ENCODE data around the gene CTXND2. TPM values are rescaled to one million over a fixed set of nuclear protein-coding genes. Genes with fewer than 3 reads are reported as not detected.

The CTXND2 gene
- total RNA-seq, 1 donor from 2014 or later = not detected

- Mint-ChIP-seq H3K36me3 (ENCODE audit: unreplicated experiment) (peaks cover 6% of the 10 kb centered on the region), H3K4me1 (ENCODE audit: unreplicated experiment) (peaks cover 11% of the 10 kb centered on the region), H3K4me3 (ENCODE audit: unreplicated experiment) (no peak overlapping the region), H3K27me3 (ENCODE audit: unreplicated experiment) (no peaks in the 10 kb centered on the region), H3K27ac (ENCODE audit: unreplicated experiment) (peak overlapping the region; percentile 10), H3K9me3 (ENCODE audit: unreplicated experiment) (no peaks in the 10 kb centered on the region)
- TF ChIP-seq CTCF (IDR thresholded peaks at IDR 0.05) = no peak
- DNase-seq (ENCODE audit: extremely low spot score, unreplicated experiment) = no peak
Observed at GRCh38 chr1:150869683-150870082, 17.3 kb upstream of the CTXND2 start.

GRCh38 chr1:150872572-150872971 lies 14.4 kb upstream of the CTXND2 start:
- no peak for DNase-seq (ENCODE audit: extremely low spot score, unreplicated experiment)
- H3K4me1 Mint-ChIP-seq (ENCODE audit: unreplicated experiment) = peaks cover 19% of the 10 kb centered on the region
- no peak overlapping the region for H3K4me3 Mint-ChIP-seq (ENCODE audit: unreplicated experiment)
- no peaks in the 10 kb centered on the region for H3K27me3 Mint-ChIP-seq (ENCODE audit: unreplicated experiment)
- TF ChIP-seq CTCF (IDR thresholded peaks at IDR 0.05) = no peak
- no peak overlapping the region for H3K27ac Mint-ChIP-seq (ENCODE audit: unreplicated experiment)
- no peaks in the 10 kb centered on the region for H3K9me3 Mint-ChIP-seq (ENCODE audit: unreplicated experiment)
- peaks cover 6% of the 10 kb centered on the region for H3K36me3 Mint-ChIP-seq (ENCODE audit: unreplicated experiment)

GRCh38 chr1:150873521-150873920 lies 13.4 kb upstream of the CTXND2 start:
- Mint-ChIP-seq H3K27me3 (ENCODE audit: unreplicated experiment) (no peaks in the 10 kb centered on the region), H3K4me1 (ENCODE audit: unreplicated experiment) (peaks cover 19% of the 10 kb centered on the region), H3K9me3 (ENCODE audit: unreplicated experiment) (no peaks in the 10 kb centered on the region), H3K4me3 (ENCODE audit: unreplicated experiment) (no peak overlapping the region), H3K36me3 (ENCODE audit: unreplicated experiment) (peaks cover 6% of the 10 kb centered on the region), H3K27ac (ENCODE audit: unreplicated experiment) (no peak overlapping the region)
- no peak for DNase-seq (ENCODE audit: extremely low spot score, unreplicated experiment)
- TF ChIP-seq CTCF (IDR thresholded peaks at IDR 0.05) = no peak

- peaks cover 19% of the 10 kb centered on the region for H3K4me1 Mint-ChIP-seq (ENCODE audit: unreplicated experiment)
- TF ChIP-seq CTCF (IDR thresholded peaks at IDR 0.05) = no peak
- H3K9me3 Mint-ChIP-seq (ENCODE audit: unreplicated experiment) = no peaks in the 10 kb centered on the region
- DNase-seq (ENCODE audit: extremely low spot score, unreplicated experiment) = no peak
- no peaks in the 10 kb centered on the region for H3K27me3 Mint-ChIP-seq (ENCODE audit: unreplicated experiment)
- peaks cover 6% of the 10 kb centered on the region for H3K36me3 Mint-ChIP-seq (ENCODE audit: unreplicated experiment)
- H3K4me3 Mint-ChIP-seq (ENCODE audit: unreplicated experiment) = peak overlapping the region; percentile 86
- H3K27ac Mint-ChIP-seq (ENCODE audit: unreplicated experiment) = peak overlapping the region; percentile 88
Observed at GRCh38 chr1:150874455-150875196, 12.3 kb upstream of the CTXND2 start.

- peaks cover 19% of the 10 kb centered on the region for H3K4me1 Mint-ChIP-seq (ENCODE audit: unreplicated experiment)
- H3K9me3 Mint-ChIP-seq (ENCODE audit: unreplicated experiment) = no peaks in the 10 kb centered on the region
- DNase-seq (ENCODE audit: extremely low spot score, unreplicated experiment) = no peak
- H3K27ac Mint-ChIP-seq (ENCODE audit: unreplicated experiment) = peak overlapping the region; percentile 88
- H3K4me3 Mint-ChIP-seq (ENCODE audit: unreplicated experiment) = peak overlapping the region; percentile 86
- no peaks in the 10 kb centered on the region for H3K27me3 Mint-ChIP-seq (ENCODE audit: unreplicated experiment)
- no peak for TF ChIP-seq CTCF (IDR thresholded peaks at IDR 0.05)
- H3K36me3 Mint-ChIP-seq (ENCODE audit: unreplicated experiment) = peaks cover 4% of the 10 kb centered on the region
Observed at GRCh38 chr1:150875197-150876118, 11.5 kb upstream of the CTXND2 start.
